ENCODE results near the gene LTBP4. TPM values are rescaled to one million over a fixed set of nuclear protein-coding genes. Genes with fewer than 3 reads are reported as not detected.

Gene LTBP4
- total and polyA plus RNA-seq, 7 donors = 31.9 to 206 (median 118) TPM

DNA sequence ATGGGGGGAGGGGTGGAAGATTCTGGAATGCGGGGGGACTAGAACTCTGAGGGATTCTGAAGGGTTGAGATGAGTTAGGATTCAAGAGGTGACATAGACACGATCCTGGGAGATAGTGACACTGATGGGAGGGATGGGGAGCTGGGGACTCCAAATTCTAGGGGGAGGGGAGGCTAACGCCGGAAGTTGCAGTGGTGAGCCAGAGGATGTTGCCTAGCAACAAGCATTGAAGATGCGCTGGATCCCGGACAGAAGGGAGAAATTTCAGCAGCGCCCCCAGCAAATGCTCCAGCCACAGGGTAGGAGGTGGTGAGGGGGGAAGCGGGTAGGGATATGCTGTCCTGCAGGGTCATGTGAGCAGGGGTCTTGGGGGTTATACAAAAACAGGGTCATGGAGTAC lies 6.9 kb upstream of the LTBP4 start:
- Histone ChIP-seq H3K9me3 (no peaks in the 10 kb centered on the region), H3K27me3 (peaks cover 6 to 37% (median 34%) of the 10 kb centered on the region in 3 donors), H3K4me1 (peaks cover 0 to 26% (median 23%) of the 10 kb centered on the region in 4 donors), H3K4me3 (no peak overlapping the region), H3K36me3 (no peaks in the 10 kb centered on the region), H3K27ac (no peak overlapping the region)
- TF ChIP-seq, protein P1, sequence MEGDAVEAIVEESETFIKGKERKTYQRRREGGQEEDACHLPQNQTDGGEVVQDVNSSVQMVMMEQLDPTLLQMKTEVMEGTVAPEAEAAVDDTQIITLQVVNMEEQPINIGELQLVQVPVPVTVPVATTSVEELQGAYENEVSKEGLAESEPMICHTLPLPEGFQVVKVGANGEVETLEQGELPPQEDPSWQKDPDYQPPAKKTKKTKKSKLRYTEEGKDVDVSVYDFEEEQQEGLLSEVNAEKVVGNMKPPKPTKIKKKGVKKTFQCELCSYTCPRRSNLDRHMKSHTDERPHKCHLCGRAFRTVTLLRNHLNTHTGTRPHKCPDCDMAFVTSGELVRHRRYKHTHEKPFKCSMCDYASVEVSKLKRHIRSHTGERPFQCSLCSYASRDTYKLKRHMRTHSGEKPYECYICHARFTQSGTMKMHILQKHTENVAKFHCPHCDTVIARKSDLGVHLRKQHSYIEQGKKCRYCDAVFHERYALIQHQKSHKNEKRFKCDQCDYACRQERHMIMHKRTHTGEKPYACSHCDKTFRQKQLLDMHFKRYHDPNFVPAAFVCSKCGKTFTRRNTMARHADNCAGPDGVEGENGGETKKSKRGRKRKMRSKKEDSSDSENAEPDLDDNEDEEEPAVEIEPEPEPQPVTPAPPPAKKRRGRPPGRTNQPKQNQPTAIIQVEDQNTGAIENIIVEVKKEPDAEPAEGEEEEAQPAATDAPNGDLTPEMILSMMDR (IDR thresholded peaks at IDR 0.05) = no peak
- TF ChIP-seq POLR2A (IDR thresholded peaks at IDR 0.05) (no peak), EP300 (IDR thresholded peaks at IDR 0.05) (no peak), POLR2AphosphoS5 (IDR thresholded peaks at IDR 0.05) (no peak)
- DNase-seq = no peak
- intact Hi-C loops (cut with DNase I) = loop anchor here (10.0 kb wide), 1 partner anchor 289 kb away; no protein-coding TSS in a partner anchor
- WGBS, 2 donors = 22 to 36% methylated on average over 8 of the region's 8 CpGs

- no peaks in the 10 kb centered on the region for H3K9me3 ChIP-seq
- peaks cover 0 to 30% (median 28%) of the 10 kb centered on the region in 4 donors for H3K4me1 ChIP-seq
- TF ChIP-seq EP300 (IDR thresholded peaks at IDR 0.05) (no peak), POLR2A (IDR thresholded peaks at IDR 0.05) (no peak), POLR2AphosphoS5 (IDR thresholded peaks at IDR 0.05) (no peak)
- TF ChIP-seq, protein P1 (IDR thresholded peaks at IDR 0.05) = no peak
- WGBS, 2 donors = 16 to 45% methylated on average over 13 of the region's 13 CpGs
- DNase-seq = no peak
- intact Hi-C loops (cut with DNase I) = loop anchor here (10.0 kb wide), 1 partner anchor 290 kb away; no protein-coding TSS in a partner anchor
- no peak overlapping the region for H3K27ac ChIP-seq
- H3K27me3 ChIP-seq = peaks cover 6 to 37% (median 35%) of the 10 kb centered on the region in 3 donors
- H3K4me3 ChIP-seq = no peak overlapping the region
- no peaks in the 10 kb centered on the region for H3K36me3 ChIP-seq
These were observed 6.5 kb upstream of the LTBP4 start for GRCh38 chr19:40594657-40595091.

- Histone ChIP-seq H3K9me3 (no peaks in the 10 kb centered on the region), H3K27ac (no peak overlapping the region), H3K36me3 (no peaks in the 10 kb centered on the region), H3K4me3 (peak overlapping the region in 3 of 4 donors; percentile 24 to 38 (median 32)), H3K27me3 (peaks cover 9 to 48% (median 47%) of the 10 kb centered on the region in 3 donors), H3K4me1 (peaks cover 0 to 49% (median 47%) of the 10 kb centered on the region in 4 donors)
- intact Hi-C loops (cut with DNase I) = loop anchor here (2.0 to 10.0 kb wide), 2 partner anchors 20 to 292 kb away; partner anchors contain the start of gene SHKBP1
- peak; percentile 83 for DNase-seq
- TF ChIP-seq, protein P1 (IDR thresholded peaks at IDR 0.05) = no peak
- no peak for TF ChIP-seq POLR2AphosphoS5 (IDR thresholded peaks at IDR 0.05)
- no peak for TF ChIP-seq POLR2A (IDR thresholded peaks at IDR 0.05)
- no peak for TF ChIP-seq EP300 (IDR thresholded peaks at IDR 0.05)
- WGBS, 2 donors = 5 to 8% methylated on average over 53 of the region's 53 CpGs
These were observed 4.4 kb upstream of the LTBP4 start for GRCh38 chr19:40596608-40597328.

DNA sequence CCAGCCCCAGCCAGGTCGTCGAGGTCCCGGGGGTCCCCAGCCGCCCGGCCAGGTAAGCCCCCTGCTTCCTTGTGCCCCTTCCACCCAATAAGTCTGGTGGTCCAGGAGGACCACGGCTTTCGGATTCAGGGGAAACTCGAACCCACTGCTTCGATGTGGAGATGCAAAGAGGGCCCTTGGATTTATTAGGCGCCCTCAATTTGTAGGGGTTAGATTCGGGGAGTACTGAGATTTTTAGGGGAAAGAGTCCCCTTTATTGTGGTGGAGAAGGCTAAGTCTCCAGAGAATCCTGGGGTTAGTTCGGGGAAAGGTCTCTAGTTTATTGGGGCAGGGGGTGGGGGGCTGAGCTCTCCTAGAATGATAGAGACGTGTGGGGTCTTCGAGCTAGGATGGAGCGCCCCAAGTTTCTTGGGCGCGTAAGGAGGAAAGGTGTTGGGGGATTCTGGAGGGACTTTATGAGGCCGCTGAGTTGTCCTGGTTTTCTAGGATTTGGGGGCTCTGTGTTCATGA lies 3.8 kb upstream of the LTBP4 start:
- peaks cover 0 to 55% (median 53%) of the 10 kb centered on the region in 4 donors for H3K4me1 ChIP-seq
- DNase-seq = no peak
- peaks cover 9 to 48% (median 47%) of the 10 kb centered on the region in 3 donors for H3K27me3 ChIP-seq
- WGBS, 2 donors = 11 to 12% methylated on average over 18 of the region's 18 CpGs
- intact Hi-C loops (cut with DNase I) = loop anchor here (2.0 to 10.0 kb wide), 2 partner anchors 21 to 293 kb away; partner anchors contain the start of gene SHKBP1
- peak overlapping the region in 3 of 4 donors; percentile 24 to 38 (median 32) for H3K4me3 ChIP-seq
- H3K9me3 ChIP-seq = no peaks in the 10 kb centered on the region
- no peaks in the 10 kb centered on the region for H3K36me3 ChIP-seq
- no peak for TF ChIP-seq POLR2A (IDR thresholded peaks at IDR 0.05)
- TF ChIP-seq, protein P1 (IDR thresholded peaks at IDR 0.05) = no peak
- peak overlapping the region in 1 of 4 donors; percentile 16 for H3K27ac ChIP-seq

Measured in sigmoid colon (tissue), 7 donors.